ENCODE measurements around the gene TDRKH. TPM values are rescaled to one million over a fixed set of nuclear protein-coding genes. Genes with fewer than 3 reads are reported as not detected.

The TDRKH gene
- total RNA-seq, 1 donor from 2014 or later, result 12.3 TPM

DNA sequence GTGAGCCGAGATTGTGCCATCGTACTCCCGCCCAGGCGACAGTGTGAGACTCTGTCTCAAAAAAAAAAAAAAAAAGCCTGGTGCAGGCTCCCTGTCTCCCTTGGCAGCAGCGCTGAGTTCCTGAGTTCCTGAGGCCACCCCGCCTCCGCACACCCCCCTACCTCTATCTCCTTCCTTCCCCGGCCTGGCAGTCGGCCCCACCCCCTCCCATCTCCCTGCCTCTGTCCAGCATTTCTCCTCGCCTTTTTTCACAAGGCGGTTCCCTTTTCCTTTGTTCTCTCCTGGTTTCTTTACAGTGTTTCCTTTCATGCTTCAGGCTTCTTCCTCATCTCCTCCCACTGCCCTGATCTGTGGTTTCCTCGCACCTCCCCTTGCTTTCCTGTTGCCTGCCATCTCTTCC, 38.6 kb upstream of the TDRKH start:
- no peak overlapping the region for H3K27ac ChIP-seq
- ATAC-seq, result no peak

DNA sequence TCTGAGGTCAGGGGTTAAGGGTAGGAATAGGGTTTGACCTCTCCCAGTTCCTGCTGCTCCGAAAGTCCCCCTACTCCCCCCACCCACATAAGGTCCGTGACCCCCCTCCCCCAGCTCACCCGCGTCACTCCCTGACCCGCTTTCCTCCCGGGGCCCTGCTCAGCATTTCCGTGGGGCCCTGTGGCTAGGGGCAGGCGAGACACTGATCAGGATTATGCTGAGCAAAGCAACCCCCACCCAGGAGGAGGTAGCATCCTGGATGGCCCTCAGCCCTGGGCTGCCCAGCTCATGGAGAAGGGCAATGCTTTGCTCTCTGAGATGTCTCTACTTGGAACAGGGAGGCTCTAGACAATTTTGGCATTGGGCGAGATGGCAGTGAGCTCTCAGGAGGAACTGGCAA, 37.6 kb upstream of the TDRKH start:
- Histone ChIP-seq H3K9me3 (no peaks in the 10 kb centered on the region), H3K27me3 (ENCODE audit: low read depth) (no peaks in the 10 kb centered on the region), H3K4me3 (no peak overlapping the region), H3K4me1 (peaks cover 32% of the 10 kb centered on the region), H3K27ac (no peak overlapping the region), H3K36me3 (no peaks in the 10 kb centered on the region)
- intact Hi-C loops (cut with DNase I), result no loop called here
- TF ChIP-seq, protein P1, sequence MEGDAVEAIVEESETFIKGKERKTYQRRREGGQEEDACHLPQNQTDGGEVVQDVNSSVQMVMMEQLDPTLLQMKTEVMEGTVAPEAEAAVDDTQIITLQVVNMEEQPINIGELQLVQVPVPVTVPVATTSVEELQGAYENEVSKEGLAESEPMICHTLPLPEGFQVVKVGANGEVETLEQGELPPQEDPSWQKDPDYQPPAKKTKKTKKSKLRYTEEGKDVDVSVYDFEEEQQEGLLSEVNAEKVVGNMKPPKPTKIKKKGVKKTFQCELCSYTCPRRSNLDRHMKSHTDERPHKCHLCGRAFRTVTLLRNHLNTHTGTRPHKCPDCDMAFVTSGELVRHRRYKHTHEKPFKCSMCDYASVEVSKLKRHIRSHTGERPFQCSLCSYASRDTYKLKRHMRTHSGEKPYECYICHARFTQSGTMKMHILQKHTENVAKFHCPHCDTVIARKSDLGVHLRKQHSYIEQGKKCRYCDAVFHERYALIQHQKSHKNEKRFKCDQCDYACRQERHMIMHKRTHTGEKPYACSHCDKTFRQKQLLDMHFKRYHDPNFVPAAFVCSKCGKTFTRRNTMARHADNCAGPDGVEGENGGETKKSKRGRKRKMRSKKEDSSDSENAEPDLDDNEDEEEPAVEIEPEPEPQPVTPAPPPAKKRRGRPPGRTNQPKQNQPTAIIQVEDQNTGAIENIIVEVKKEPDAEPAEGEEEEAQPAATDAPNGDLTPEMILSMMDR (IDR thresholded peaks at IDR 0.05), result no peak
- no peak for ATAC-seq
- DNase-seq, result no peak

More for the DNA sequence above, 38.6 kb upstream of the TDRKH start:
- no peaks in the 10 kb centered on the region for H3K27me3 ChIP-seq (ENCODE audit: low read depth)
- no peaks in the 10 kb centered on the region for H3K36me3 ChIP-seq
- H3K4me3 ChIP-seq, result no peak overlapping the region
- intact Hi-C loops (cut with DNase I), result no loop called here
- TF ChIP-seq, protein P1 (IDR thresholded peaks at IDR 0.05), result no peak
- DNase-seq, result peak; percentile 65
- H3K9me3 ChIP-seq, result no peaks in the 10 kb centered on the region
- peaks cover 39% of the 10 kb centered on the region for H3K4me1 ChIP-seq

DNA sequence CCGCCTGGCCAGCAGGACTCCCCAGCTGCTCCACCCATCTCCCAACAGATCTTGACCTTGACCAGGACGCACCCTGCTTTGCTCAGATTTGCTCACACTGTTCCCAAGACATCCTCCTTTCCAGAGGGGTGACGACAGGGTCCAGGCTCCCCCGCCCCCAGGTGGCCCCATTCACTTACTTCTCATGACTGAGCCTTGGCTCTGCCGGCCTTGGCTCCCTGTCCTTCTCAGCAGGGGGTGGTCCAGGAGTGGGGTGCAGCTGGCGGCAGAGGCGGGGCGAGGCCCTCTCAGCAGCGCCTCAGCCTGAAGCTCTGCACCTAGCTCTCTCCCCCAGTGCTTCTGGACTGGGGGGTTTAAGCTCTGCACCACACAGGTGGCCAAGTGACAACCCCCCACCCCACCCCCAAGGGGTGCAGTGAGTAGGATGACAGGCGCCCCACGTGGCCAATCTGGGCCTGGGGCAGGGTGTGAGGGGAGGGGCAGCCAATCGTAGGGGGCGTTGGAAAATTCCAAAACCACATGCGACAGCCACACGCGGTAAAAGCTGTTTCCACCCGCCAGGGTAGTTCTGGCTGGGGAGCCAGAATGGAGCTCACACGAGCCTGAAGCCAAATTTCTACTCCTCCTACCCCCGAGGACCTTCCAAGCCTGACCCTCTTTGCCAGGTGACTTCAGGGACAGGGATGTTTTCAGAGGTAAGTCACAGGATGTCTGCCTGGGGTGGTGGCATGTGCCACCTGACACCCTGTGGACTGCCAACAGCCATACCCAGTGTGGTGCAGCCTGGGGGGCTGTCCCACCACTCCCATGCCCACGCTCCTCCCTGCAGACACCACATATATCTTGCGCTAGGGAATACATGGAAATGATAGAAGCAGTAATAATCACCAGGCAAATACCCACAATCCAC, 35.7 kb upstream of the TDRKH start:
- Histone ChIP-seq H3K27ac (no peak overlapping the region), H3K9me3 (no peaks in the 10 kb centered on the region), H3K27me3 (ENCODE audit: low read depth) (no peaks in the 10 kb centered on the region), H3K4me3 (no peak overlapping the region), H3K4me1 (peaks cover 20% of the 10 kb centered on the region), H3K36me3 (no peaks in the 10 kb centered on the region)
- intact Hi-C loops (cut with DNase I), result no loop called here
- ATAC-seq (no peak), DNase-seq (no peak)
- TF ChIP-seq, protein P1 (IDR thresholded peaks at IDR 0.05), result no peak

DNA sequence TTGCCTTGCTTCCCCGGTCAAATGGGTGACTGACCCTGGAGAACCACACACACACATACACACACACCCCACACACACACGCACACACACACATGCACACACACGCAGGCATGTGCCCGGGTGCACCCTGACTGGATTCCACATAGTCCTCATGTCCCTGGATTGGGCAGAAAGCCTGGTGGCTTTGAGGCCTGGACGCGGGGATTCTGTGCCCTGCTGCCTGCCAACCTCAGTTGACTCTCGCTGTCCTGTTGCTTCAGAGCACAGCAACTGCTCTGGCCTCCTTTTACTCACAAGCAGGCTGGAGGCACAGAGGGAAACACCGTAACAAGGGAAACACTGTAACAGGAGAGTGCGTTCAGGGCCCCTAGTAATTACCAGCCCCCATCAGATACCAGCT, 34.9 kb upstream of the TDRKH start:
- no peak for ATAC-seq
- intact Hi-C loops (cut with DNase I), result no loop called here
- H3K27ac ChIP-seq, result no peak overlapping the region
- H3K9me3 ChIP-seq, result no peaks in the 10 kb centered on the region
- TF ChIP-seq, protein P1 (IDR thresholded peaks at IDR 0.05), result no peak
- H3K4me3 ChIP-seq, result no peak overlapping the region
- no peak for DNase-seq
- no peaks in the 10 kb centered on the region for H3K27me3 ChIP-seq (ENCODE audit: low read depth)
- no peaks in the 10 kb centered on the region for H3K36me3 ChIP-seq
- H3K4me1 ChIP-seq, result peaks cover 27% of the 10 kb centered on the region

DNA sequence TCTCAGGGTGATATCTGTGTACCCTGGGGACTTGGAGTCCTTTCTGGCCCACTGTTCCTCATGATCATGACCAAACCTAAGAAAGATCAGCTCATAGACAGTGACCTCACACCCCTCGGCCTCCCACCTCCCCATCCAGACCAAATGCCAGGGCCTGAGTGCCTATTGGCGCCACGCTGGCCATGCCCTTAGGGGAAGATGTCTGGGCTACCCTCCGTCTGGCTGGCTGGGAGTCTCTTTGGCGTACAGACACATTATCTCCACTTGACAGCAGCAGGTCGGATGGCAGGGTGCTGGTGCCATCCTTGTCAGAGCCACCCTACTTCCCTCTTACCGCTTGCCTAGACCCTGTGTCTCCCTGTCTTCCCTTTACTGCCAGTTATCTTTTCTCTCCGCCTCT, 32.9 kb upstream of the TDRKH start:
- peaks cover 10% of the 10 kb centered on the region for H3K4me1 ChIP-seq
- H3K27ac ChIP-seq, result no peak overlapping the region
- ATAC-seq (no peak), DNase-seq (no peak)
- TF ChIP-seq, protein P1 (IDR thresholded peaks at IDR 0.05), result no peak
- H3K27me3 ChIP-seq (ENCODE audit: low read depth), result no peaks in the 10 kb centered on the region
- intact Hi-C loops (cut with DNase I), result no loop called here
- no peaks in the 10 kb centered on the region for H3K9me3 ChIP-seq
- no peak overlapping the region for H3K4me3 ChIP-seq
- H3K36me3 ChIP-seq, result no peaks in the 10 kb centered on the region

Measured in lower lobe of right lung (tissue), 2 donors.